ENCODE results near the gene PPP1R10. TPM values are rescaled to one million over a fixed set of nuclear protein-coding genes. Genes with fewer than 3 reads are reported as not detected.
A peak's percentile ranks its signal among the peaks of the same experiment; 100 is the strongest.

The PPP1R10 gene
- total RNA-seq, 3 donors from 2014 or later, result 17.3 to 51.1 (median 26.5) TPM

DNA sequence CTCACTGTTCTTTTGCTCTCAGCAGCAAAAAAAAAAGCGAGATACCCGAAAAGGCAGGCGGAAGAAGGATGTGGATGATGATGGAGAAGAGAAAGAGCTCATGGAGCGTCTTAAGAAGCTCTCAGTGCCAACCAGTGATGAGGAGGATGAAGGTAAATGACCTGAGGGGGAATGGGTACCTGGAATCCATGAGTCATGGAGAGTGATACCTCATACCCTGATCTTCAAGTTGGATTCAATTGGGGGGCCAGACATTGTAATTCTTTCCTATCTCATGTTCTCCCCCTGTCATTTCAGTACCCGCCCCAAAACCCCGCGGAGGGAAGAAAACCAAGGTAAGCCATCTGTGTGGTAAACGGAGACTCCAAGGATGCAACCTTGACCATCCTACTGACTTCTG lies 39.0 kb downstream of the PPP1R10 start:
- H3K27ac ChIP-seq, result no peak overlapping the region
- no peak for DNase-seq (ENCODE audit: low spot score in 2 of 2)
- H3K27me3 ChIP-seq, result no peaks in the 10 kb centered on the region
- peaks cover 0 to 2% of the 10 kb centered on the region in 2 donors for H3K4me1 ChIP-seq
- TF ChIP-seq POLR2AphosphoS5 (IDR thresholded peaks at IDR 0.05) (no peak), POLR2A (IDR thresholded peaks at IDR 0.05) (no peak)
- TF ChIP-seq, protein P1, sequence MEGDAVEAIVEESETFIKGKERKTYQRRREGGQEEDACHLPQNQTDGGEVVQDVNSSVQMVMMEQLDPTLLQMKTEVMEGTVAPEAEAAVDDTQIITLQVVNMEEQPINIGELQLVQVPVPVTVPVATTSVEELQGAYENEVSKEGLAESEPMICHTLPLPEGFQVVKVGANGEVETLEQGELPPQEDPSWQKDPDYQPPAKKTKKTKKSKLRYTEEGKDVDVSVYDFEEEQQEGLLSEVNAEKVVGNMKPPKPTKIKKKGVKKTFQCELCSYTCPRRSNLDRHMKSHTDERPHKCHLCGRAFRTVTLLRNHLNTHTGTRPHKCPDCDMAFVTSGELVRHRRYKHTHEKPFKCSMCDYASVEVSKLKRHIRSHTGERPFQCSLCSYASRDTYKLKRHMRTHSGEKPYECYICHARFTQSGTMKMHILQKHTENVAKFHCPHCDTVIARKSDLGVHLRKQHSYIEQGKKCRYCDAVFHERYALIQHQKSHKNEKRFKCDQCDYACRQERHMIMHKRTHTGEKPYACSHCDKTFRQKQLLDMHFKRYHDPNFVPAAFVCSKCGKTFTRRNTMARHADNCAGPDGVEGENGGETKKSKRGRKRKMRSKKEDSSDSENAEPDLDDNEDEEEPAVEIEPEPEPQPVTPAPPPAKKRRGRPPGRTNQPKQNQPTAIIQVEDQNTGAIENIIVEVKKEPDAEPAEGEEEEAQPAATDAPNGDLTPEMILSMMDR (IDR thresholded peaks at IDR 0.05), result no peak
- intact Hi-C loops (cut with DNase I; ENCODE audit: low total_unique reads), result no loop called here
- H3K36me3 ChIP-seq, result no peaks in the 10 kb centered on the region
- H3K9me3 ChIP-seq, result no peaks in the 10 kb centered on the region
- H3K4me3 ChIP-seq, result no peak overlapping the region

DNA sequence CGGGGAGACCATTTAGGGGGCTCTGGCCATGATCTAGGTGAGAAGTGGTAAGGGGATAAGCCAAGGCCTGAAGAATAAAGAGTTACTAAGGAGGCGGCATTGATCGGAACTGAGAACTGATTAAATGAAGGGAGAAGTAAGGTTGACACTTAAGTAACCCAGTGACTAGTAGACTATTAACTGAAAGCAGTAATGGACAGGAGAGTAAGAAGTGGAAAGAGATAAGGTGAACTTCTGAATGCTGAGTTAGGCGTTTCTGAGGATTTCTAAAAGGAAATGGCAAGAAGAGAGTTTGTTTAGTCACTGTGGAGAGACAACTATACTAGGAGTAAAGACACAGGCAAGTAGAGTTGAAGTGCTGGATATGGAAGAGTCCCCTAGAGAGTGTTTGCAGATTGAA lies 43.9 kb downstream of the PPP1R10 start:
- no peak for TF ChIP-seq POLR2AphosphoS5 (IDR thresholded peaks at IDR 0.05)
- TF ChIP-seq, protein P1 (IDR thresholded peaks at IDR 0.05), result no peak
- TF ChIP-seq POLR2A (IDR thresholded peaks at IDR 0.05), result no peak

DNA sequence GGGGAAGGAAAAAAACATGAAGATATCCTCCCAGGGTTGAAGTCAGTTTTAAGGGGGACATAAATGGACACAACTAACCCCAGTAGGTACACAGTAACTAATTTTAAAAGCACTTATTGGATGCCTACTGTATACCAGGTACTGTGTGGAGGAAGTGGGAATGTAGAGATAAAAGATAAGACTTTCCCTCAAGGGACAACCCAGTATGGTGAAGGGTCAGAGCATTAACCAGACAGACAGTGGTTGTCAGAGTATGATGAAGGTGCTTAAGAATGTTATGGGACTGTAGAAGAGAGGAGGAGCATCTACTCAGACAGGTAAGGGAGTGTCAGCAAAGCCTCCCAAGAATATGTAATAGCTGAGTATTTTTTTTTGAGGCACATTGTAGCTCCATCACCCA lies 44.9 kb downstream of the PPP1R10 start:
- Histone ChIP-seq H3K9me3 (no peaks in the 10 kb centered on the region), H3K4me1 (peaks cover 3 to 6% of the 10 kb centered on the region in 2 donors), H3K27me3 (no peaks in the 10 kb centered on the region), H3K36me3 (no peaks in the 10 kb centered on the region), H3K4me3 (peak overlapping the region; percentile 61 to 84 (median 74)), H3K27ac (peak overlapping the region; percentile 91 to 94)
- TF ChIP-seq POLR2AphosphoS5 (IDR thresholded peaks at IDR 0.05), result no peak
- TF ChIP-seq POLR2A (IDR thresholded peaks at IDR 0.05), result no peak
- TF ChIP-seq, protein P1 (IDR thresholded peaks at IDR 0.05), result no peak
- no peak for DNase-seq (ENCODE audit: low spot score in 2 of 2)
- intact Hi-C loops (cut with DNase I; ENCODE audit: low total_unique reads), result no loop called here

More for the DNA sequence above, 43.9 kb downstream of the PPP1R10 start:
- no peaks in the 10 kb centered on the region for H3K27me3 ChIP-seq
- no peaks in the 10 kb centered on the region for H3K9me3 ChIP-seq
- DNase-seq (ENCODE audit: low spot score in 2 of 2), result no peak
- H3K4me3 ChIP-seq, result no peak overlapping the region
- H3K36me3 ChIP-seq, result no peaks in the 10 kb centered on the region
- intact Hi-C loops (cut with DNase I; ENCODE audit: low total_unique reads), result no loop called here
- H3K27ac ChIP-seq, result peak overlapping the region in 1 of 2 donors; percentile 91
- H3K4me1 ChIP-seq, result peaks cover 3 to 6% of the 10 kb centered on the region in 2 donors

DNA sequence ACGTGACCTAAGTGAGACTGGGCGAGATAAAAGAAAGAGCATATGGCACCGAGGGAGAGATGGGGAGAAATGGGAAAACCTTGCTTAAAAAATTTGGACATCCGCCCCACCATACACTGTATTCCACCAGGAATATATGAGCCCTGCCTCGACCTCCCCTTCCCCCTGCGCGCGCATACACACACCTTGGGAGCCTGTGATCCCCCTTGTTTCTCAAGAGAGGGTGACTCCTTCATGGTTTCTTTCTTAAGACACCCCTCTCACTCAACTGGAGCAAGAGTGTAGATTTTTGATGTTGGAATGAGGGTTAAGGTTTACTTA lies 45.3 kb downstream of the PPP1R10 start:
- H3K27ac ChIP-seq, result peak overlapping the region; percentile 91 to 94
- H3K4me3 ChIP-seq, result peak overlapping the region; percentile 61 to 84 (median 74)
- no peaks in the 10 kb centered on the region for H3K27me3 ChIP-seq
- TF ChIP-seq POLR2A (IDR thresholded peaks at IDR 0.05) (no peak), POLR2AphosphoS5 (IDR thresholded peaks at IDR 0.05) (no peak)
- TF ChIP-seq, protein P1 (IDR thresholded peaks at IDR 0.05), result no peak
- peaks cover 3 to 6% of the 10 kb centered on the region in 2 donors for H3K4me1 ChIP-seq
- H3K36me3 ChIP-seq, result no peaks in the 10 kb centered on the region
- H3K9me3 ChIP-seq, result no peaks in the 10 kb centered on the region
- intact Hi-C loops (cut with DNase I; ENCODE audit: low total_unique reads), result no loop called here
- no peak for DNase-seq (ENCODE audit: low spot score in 2 of 2)

DNA sequence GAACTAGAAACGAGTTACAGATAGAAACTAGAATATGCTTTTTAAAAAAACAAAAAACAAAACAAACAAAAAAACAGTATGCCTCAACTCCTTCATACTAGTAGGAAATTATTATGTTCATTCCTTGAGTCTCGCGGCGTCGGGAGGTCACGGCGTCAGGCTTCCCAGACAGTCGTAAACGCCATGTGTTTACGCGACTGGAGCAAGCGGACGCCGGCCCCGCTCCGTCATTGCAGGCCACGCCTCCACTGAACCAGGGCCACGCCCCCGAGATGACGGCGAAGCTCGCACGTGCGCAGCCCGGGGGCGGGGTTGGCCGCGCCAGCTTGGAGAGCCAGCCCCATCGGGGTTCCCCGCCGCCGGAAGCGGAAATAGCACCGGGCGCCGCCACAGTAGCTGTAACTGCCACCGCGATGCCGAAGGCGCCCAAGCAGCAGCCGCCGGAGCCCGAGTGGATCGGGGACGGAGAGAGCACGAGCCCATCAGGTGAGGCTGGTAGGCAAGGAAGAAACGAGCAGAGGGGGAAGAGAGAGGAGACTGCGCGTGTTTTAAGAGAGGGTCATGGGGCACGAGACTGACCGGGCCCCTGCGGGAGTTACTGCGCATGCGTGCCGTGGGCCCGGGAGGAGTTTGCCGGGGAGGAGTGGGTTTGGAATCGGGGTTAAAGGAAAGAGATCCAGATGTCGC lies 45.8 kb downstream of the PPP1R10 start, which contains the start of gene ABCF1:
Gene ABCF1 (plus strand): TSS at position 368 of the 687 bp plus-strand sequence. CDS start 46 bp downstream, at position 414.
- no peaks in the 10 kb centered on the region for H3K36me3 ChIP-seq
- intact Hi-C loops (cut with DNase I; ENCODE audit: low total_unique reads), result no loop called here
- peak; percentile 97 to 99 for DNase-seq (ENCODE audit: low spot score in 2 of 2)
- no peaks in the 10 kb centered on the region for H3K27me3 ChIP-seq
- peak within 1 kb of the TSS; percentile 61 to 84 (median 74) for H3K4me3 ChIP-seq
- no peaks in the 10 kb centered on the region for H3K9me3 ChIP-seq
- peaks cover 3 to 6% of the 10 kb centered on the region in 2 donors for H3K4me1 ChIP-seq
- H3K27ac ChIP-seq, result peak within 1 kb of the TSS; percentile 91 to 94
- TF ChIP-seq, protein P1 (IDR thresholded peaks at IDR 0.05), result peak in 1 of 3 donors; percentile 20
- peak; percentile 97 for TF ChIP-seq POLR2AphosphoS5 (IDR thresholded peaks at IDR 0.05)
- TF ChIP-seq POLR2A (IDR thresholded peaks at IDR 0.05), result peak; percentile 79

Measured in breast epithelium (tissue), 4 donors.